ENCODE measurements around the gene JCHAIN. TPM values are rescaled to one million over a fixed set of nuclear protein-coding genes. Genes with fewer than 3 reads are reported as not detected.

The JCHAIN gene
- total and polyA plus RNA-seq, 9 of the 15 experiments (the other 6 are each of a cell fraction or from before 2014, with no cell fraction given), result 0.04 to 0.68 (median 0.26) TPM; not detected in 5

DNA sequence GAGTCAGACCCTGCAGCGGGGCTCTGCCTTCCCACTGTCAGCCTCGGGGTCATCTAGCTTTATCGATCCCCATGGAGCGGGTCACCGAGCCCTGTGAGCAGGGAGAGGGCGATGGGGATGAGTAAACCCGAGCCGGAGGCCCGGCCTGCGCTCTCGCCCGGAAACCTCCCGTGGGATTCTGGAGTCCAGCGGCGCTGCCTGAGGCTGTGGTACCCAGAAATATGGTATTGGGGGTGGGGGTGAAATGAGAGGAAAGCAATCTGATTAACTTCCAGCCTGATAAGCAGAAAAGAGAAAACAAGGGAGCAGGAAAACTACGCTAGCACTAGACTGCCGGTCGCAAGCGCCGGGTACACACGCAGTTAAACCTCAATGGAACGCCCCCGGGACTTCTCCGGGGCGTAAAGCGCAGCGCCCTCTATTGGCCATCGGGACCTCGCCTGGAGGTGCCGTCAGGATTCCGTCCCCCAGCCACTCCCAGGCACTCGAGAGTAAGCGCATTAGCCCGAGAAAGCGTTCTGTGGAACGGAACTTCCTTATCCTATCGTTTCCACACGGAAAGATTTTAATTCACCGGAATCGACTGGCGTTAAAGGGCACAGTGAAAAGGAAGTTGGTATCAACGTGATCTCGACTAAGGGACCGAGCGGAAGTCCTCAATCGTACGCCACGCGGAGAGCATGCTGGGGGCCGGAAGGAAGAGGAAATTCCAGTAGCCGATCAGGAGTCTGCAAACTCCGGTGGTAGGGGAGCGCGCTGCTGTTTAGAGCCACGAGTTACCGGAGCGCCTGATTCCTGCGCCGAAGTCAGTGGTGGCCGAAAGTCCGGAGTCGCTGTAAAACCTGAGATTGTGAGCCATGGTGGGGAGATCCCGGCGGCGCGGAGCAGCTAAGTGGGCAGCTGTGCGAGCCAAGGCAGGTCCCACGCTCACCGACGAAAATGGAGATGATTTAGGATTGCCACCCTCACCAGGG is 21.8 kb upstream of the JCHAIN start, which contains the start of gene UTP3 (continued):
- TF ChIP-seq, protein P1, sequence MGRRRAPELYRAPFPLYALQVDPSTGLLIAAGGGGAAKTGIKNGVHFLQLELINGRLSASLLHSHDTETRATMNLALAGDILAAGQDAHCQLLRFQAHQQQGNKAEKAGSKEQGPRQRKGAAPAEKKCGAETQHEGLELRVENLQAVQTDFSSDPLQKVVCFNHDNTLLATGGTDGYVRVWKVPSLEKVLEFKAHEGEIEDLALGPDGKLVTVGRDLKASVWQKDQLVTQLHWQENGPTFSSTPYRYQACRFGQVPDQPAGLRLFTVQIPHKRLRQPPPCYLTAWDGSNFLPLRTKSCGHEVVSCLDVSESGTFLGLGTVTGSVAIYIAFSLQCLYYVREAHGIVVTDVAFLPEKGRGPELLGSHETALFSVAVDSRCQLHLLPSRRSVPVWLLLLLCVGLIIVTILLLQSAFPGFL (CRISPR knock-in tag; IDR thresholded peaks at IDR 0.05), result no peak
- no peak for TF ChIP-seq CBFA2T2 (conservative IDR thresholded peaks at IDR 0.05)
- peak; percentile 90; the same call in 1 of the 2 replicates for TF ChIP-seq HDAC2 (IDR thresholded peaks at IDR 0.05)
- TF ChIP-seq, protein P2, sequence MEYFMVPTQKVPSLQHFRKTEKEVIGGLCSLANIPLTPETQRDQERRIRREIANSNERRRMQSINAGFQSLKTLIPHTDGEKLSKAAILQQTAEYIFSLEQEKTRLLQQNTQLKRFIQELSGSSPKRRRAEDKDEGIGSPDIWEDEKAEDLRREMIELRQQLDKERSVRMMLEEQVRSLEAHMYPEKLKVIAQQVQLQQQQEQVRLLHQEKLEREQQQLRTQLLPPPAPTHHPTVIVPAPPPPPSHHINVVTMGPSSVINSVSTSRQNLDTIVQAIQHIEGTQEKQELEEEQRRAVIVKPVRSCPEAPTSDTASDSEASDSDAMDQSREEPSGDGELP (CRISPR knock-in tag; IDR thresholded peaks at IDR 0.05; ENCODE audit: borderline replicate concordance), result peak; percentile 76
- TF ChIP-seq FIP1L1 (IDR thresholded peaks at IDR 0.05; ENCODE audit: low read depth, low read length, poor library complexity, severe bottlenecking), result no peak
- TF ChIP-seq U2AF2 (optimal IDR thresholded peaks at IDR 0.05; ENCODE audit: low read depth, low read length), result no peak
- TF ChIP-seq ZNF184 (CRISPR knock-in tag; IDR thresholded peaks at IDR 0.05), result no peak
- peak; percentile 68; the same call in 1 of the 2 replicates for TF ChIP-seq FOXP1 (CRISPR knock-in tag; IDR thresholded peaks at IDR 0.05)
- TF ChIP-seq, protein P3, sequence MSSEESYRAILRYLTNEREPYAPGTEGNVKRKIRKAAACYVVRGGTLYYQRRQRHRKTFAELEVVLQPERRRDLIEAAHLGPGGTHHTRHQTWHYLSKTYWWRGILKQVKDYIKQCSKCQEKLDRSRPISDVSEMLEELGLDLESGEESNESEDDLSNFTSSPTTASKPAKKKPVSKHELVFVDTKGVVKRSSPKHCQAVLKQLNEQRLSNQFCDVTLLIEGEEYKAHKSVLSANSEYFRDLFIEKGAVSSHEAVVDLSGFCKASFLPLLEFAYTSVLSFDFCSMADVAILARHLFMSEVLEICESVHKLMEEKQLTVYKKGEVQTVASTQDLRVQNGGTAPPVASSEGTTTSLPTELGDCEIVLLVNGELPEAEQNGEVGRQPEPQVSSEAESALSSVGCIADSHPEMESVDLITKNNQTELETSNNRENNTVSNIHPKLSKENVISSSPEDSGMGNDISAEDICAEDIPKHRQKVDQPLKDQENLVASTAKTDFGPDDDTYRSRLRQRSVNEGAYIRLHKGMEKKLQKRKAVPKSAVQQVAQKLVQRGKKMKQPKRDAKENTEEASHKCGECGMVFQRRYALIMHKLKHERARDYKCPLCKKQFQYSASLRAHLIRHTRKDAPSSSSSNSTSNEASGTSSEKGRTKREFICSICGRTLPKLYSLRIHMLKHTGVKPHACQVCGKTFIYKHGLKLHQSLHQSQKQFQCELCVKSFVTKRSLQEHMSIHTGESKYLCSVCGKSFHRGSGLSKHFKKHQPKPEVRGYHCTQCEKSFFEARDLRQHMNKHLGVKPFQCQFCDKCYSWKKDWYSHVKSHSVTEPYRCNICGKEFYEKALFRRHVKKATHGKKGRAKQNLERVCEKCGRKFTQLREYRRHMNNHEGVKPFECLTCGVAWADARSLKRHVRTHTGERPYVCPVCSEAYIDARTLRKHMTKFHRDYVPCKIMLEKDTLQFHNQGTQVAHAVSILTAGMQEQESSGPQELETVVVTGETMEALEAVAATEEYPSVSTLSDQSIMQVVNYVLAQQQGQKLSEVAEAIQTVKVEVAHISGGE (CRISPR knock-in tag; IDR thresholded peaks at IDR 0.05), result peak; percentile 94 to 99 (median 98)
- TF ChIP-seq BCL6 (CRISPR knock-in tag; IDR thresholded peaks at IDR 0.05), result no peak
- TF ChIP-seq TAF15 (IDR thresholded peaks at IDR 0.05; ENCODE audit: low read depth, low read length), result no peak
- peak; percentile 82 for TF ChIP-seq JUND (IDR thresholded peaks at IDR 0.05; ENCODE audit: borderline replicate concordance, low read depth, low read length)
- 0 out of 3 replicates have a peak, but pooled peaks have one; percentile 53 for TF ChIP-seq JUND (tag; IDR thresholded peaks at IDR 0.05; ENCODE audit: borderline replicate concordance, low read depth, low read length)
